ENCODE data around the gene TP63.

DNA sequence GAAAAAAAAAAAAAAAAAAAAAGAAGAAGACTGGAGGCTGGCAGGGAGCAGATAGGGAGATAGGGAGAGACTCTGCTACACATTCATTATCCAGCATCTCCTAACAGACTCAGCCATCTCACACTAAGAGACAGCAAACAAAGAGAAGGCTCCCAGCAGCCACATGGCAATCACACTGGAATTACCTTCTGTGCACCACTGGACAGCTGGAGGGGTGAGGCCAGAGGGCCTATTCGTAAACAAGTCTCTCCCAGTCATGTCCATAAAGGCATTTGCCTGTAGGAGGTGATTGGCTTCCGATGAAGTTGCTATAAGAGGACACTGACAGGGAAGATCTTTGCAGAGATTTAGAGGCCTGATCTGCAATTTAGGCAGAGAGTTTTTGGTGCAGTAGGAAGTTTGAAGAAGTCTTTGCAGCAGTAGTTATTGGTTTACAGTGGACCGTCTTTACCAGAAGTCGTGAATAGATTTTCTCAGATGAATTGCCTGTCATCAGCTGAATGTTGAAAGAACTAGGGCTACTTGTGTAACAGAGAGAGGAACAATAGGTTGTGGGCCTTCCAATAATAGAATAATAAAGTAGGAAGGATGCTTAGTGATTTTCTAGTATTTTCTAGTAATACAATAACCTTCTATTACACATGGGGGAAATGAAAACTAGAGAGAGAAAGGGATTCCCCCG, 89.7 kb downstream of the TP63 start:
- TF ChIP-seq CTCF (IDR thresholded peaks at IDR 0.05; ENCODE audit: insufficient read depth, low read length) (no peak), POLR2AphosphoS5 (IDR thresholded peaks at IDR 0.05; ENCODE audit: low read depth) (no peak), GABPA (IDR thresholded peaks at IDR 0.05; ENCODE audit: low read depth) (no peak)
